IMR-90 (cell line): ENCODE data around the gene AGAP1. TPM values are rescaled to one million over a fixed set of nuclear protein-coding genes. Genes with fewer than 3 reads are reported as not detected.

ENCODE experiments used
- ATAC-seq: fragments of 200-7000 bp; cut with Tn5 transposase; 2 replicates; pipeline ENCODE4 v1.9.1; 2020; ENCODE audit warnings: low read depth, mild to moderate bottlenecking, moderate library complexity
- BruUV-seq: library from RNA; stranded (reverse); fragments of 400-500 nt; replicated peaks from 2 replicates; lab custom pipeline; 2021; lab: Mats Ljungman, UMichigan
- CTCF ChIA-PET: fragments of 300-600 bp; formaldehyde crosslinking; extraction: SDS; loops from one replicate; lab custom pipeline; 2021; ENCODE audit warnings: antibody characterized with exemption; lab: Yijun Ruan, JAX
- POLR2A ChIA-PET: fragments of 300-600 bp; sonication (Branson Sonifier 250); formaldehyde crosslinking; loops from one replicate; lab custom pipeline; 2022; ENCODE audit warnings: antibody characterized with exemption; ENCODE audit not compliant: unreplicated experiment; lab: Charles Lee
- DNase-seq: peaks from one replicate; pipeline ENCODE4 v3.0.0; 2013
- H2AFZ ChIP-seq: replicated peaks from 2 replicates; pipeline ENCODE3; 2013; ENCODE audit warnings: low read length, mild to moderate bottlenecking; ENCODE audit not compliant: poor library complexity
- H2AK5ac ChIP-seq: 2 replicates; pipeline ENCODE4 v1.6.1; 2013; ENCODE audit warnings: low read depth, low read length, inconsistent platforms
- H2AK9ac ChIP-seq: replicated peaks from 2 replicates; pipeline ENCODE3; 2013; ENCODE audit warnings: mild to moderate bottlenecking, low read depth, low read length, moderate library complexity; ENCODE audit not compliant: poor library complexity
- H2BK120ac ChIP-seq: 2 replicates; pipeline ENCODE4 v1.6.1; 2013; ENCODE audit warnings: low read depth, low read length, inconsistent platforms
- H2BK15ac ChIP-seq: 3 replicates; pipeline ENCODE4 v1.6.1; 2013; ENCODE audit warnings: low read depth, low read length, inconsistent platforms
- H2BK20ac ChIP-seq: 2 replicates; pipeline ENCODE4 v1.6.1; 2013; ENCODE audit warnings: low read depth, mild to moderate bottlenecking, inconsistent platforms, low read length, moderate library complexity
- H2BK5ac ChIP-seq: 2 replicates; pipeline ENCODE4 v1.6.1; 2013; ENCODE audit warnings: mild to moderate bottlenecking, low read depth, low read length, inconsistent platforms; ENCODE audit not compliant: poor library complexity, severe bottlenecking
- H3K14ac ChIP-seq: replicated peaks from 2 replicates; pipeline ENCODE4 v1.6.1; 2013; ENCODE audit warnings: low read depth, low read length, inconsistent platforms
- H3K18ac ChIP-seq: 2 replicates; pipeline ENCODE4 v1.6.1; 2013; ENCODE audit warnings: low read depth, low read length, control low read depth
- H3K23ac ChIP-seq: 2 replicates; pipeline ENCODE4 v1.6.1; 2013; ENCODE audit warnings: low read depth, low read length, inconsistent platforms
- H3K27ac ChIP-seq: 2 replicates; pipeline ENCODE4 v1.5.1; 2013; ENCODE audit warnings: mild to moderate bottlenecking, control low read depth, low read length; ENCODE audit not compliant: insufficient read depth
- H3K27me3 ChIP-seq: 2 replicates; pipeline ENCODE4 v1.6.1; 2013; ENCODE audit warnings: low read length; ENCODE audit not compliant: control insufficient read depth, insufficient read depth
- H3K36me3 ChIP-seq: 2 replicates; pipeline ENCODE4 v1.6.1; 2013; ENCODE audit warnings: low read length, mixed read lengths; ENCODE audit not compliant: control insufficient read depth, insufficient read depth
- H3K4ac ChIP-seq: 2 replicates; pipeline ENCODE4 v1.6.1; 2013; ENCODE audit warnings: low read depth, low read length, inconsistent platforms
- H3K4me1 ChIP-seq: 2 replicates; pipeline ENCODE4 v1.6.1; 2013; ENCODE audit warnings: low read length, mixed read lengths; ENCODE audit not compliant: control insufficient read depth, insufficient read depth
- H3K4me2 ChIP-seq: 2 replicates; pipeline ENCODE4 v1.6.1; 2013; ENCODE audit warnings: low read depth, mild to moderate bottlenecking, control low read depth, low read length, moderate library complexity
- H3K4me3 ChIP-seq: 2 replicates; pipeline ENCODE4 v1.5.1; 2013; ENCODE audit warnings: low read depth, mild to moderate bottlenecking, control low read depth, low read length, moderate library complexity; ENCODE audit not compliant: insufficient read depth
- H3K56ac ChIP-seq: 2 replicates; pipeline ENCODE4 v1.6.1; 2013; ENCODE audit warnings: low read length, inconsistent platforms; ENCODE audit not compliant: insufficient read depth; ENCODE audit errors: extremely low read depth
- H3K79me1 ChIP-seq, 2 experiments: 2 replicates each; pipeline ENCODE4 v1.6.1; 2013; ENCODE audit warnings: low read length in 2 of 2, inconsistent platforms in 1 of 2, low read depth in 1 of 2
- H3K9ac ChIP-seq: 2 replicates; pipeline ENCODE4 v1.6.1; 2013; ENCODE audit warnings: low read depth, low read length, control low read depth
- H3K9me1 ChIP-seq: 2 replicates; pipeline ENCODE4 v1.6.1; 2013; ENCODE audit warnings: low read length, inconsistent platforms; ENCODE audit not compliant: insufficient read depth
- H3K9me3 ChIP-seq: 2 replicates; pipeline ENCODE4 v1.6.1; 2013; ENCODE audit warnings: low read length; ENCODE audit not compliant: control insufficient read depth, insufficient read depth
- H4K20me1 ChIP-seq: 2 replicates; pipeline ENCODE4 v1.6.1; 2013; ENCODE audit warnings: low read length, inconsistent platforms; ENCODE audit not compliant: insufficient read depth
- H4K5ac ChIP-seq: 2 replicates; pipeline ENCODE4 v1.6.1; 2013; ENCODE audit warnings: mild to moderate bottlenecking, low read depth, low read length, control low read depth
- H4K8ac ChIP-seq, 2 experiments: 2 replicates each; pipeline ENCODE4 v1.6.1; 2013; ENCODE audit warnings: low read depth in 2 of 2, low read length in 2 of 2, control low read depth in 1 of 2, inconsistent platforms in 1 of 2
- H4K91ac ChIP-seq: 2 replicates; pipeline ENCODE4 v1.6.1; 2013; ENCODE audit warnings: low read depth, low read length, inconsistent platforms; ENCODE audit not compliant: insufficient read depth
- BHLHE40 ChIP-seq: fragments of 150-350 bp; IDR thresholded peaks from 2 replicates; pipeline ENCODE4 v1.6.1; 2016; ENCODE audit warnings: mild to moderate bottlenecking, low read depth, low read length
- CHD1 ChIP-seq: IDR thresholded peaks from 2 replicates; pipeline ENCODE4 v1.6.1; 2012; ENCODE audit warnings: low read depth, low read length, improper control_type of control experiment
- MAFK ChIP-seq: IDR thresholded peaks from 2 replicates; pipeline ENCODE4 v1.6.1; 2012; ENCODE audit warnings: low read depth, low read length, improper control_type of control experiment
- MXI1 ChIP-seq: IDR thresholded peaks from 2 replicates; pipeline ENCODE4 v1.6.1; 2012; ENCODE audit warnings: low read depth, mild to moderate bottlenecking, low read length, moderate library complexity, borderline replicate concordance
- POLR2A ChIP-seq: IDR thresholded peaks from 2 replicates; pipeline ENCODE4 v1.6.1; 2012; ENCODE audit warnings: mild to moderate bottlenecking, low read depth, low read length
- RAD21 ChIP-seq: IDR thresholded peaks from 2 replicates; pipeline ENCODE4 v1.6.1; 2012; ENCODE audit warnings: low read length, improper control_type of control experiment
- USF2 ChIP-seq: fragments of 150-350 bp; IDR thresholded peaks from 2 replicates; pipeline ENCODE4 v1.6.1; 2017; ENCODE audit warnings: mild to moderate bottlenecking, antibody characterized with exemption, low read length, low read depth
- WGBS, 2 experiments: methylation state at CpG; one replicate each; pipeline versions ENCODE4 v1.1.5 to v1.1.7; 2013; ENCODE audit warnings: missing lambda C conversion rate in 2 of 2; ENCODE audit not compliant: insufficient read length in 1 of 2; ENCODE audit errors: extremely low coverage in 2 of 2; 5-methylcytosine and 5-hydroxymethylcytosine counted together
- dilution Hi-C: fragments of 300-500 bp; cut with HindIII; formaldehyde crosslinking; loops from one replicate; pipeline ENCODE4 v1.14.3; 2018; ENCODE audit warnings: low sequenced_read_pairs; ENCODE audit not compliant: unreplicated experiment
- in situ Hi-C: fragments of 300-500 bp; cut with MboI; formaldehyde crosslinking; loops from 3 replicates; pipeline ENCODE4 v1.14.3; 2019; ENCODE audit warnings: low sequenced_read_pairs, inconsistent platforms, mixed read lengths
- intact Hi-C: fragments of 100-400 bp; cut with micrococcal nuclease; formaldehyde crosslinking; loops from 2 replicates; pipeline ENCODE4 v1.10.0; 2022
- polyA plus RNA-seq, 3 experiments: library from polyadenylated mRNA; depleted of rRNA; stranded (reverse); fragments of >200 nt; gene quantifications; 2 replicates each; pipeline ENCODE4 v1.2.3, GENCODE V29; 2012; ENCODE audit warnings: low replicate concordance in 1 of 3
- total RNA-seq: library from RNA; depleted of rRNA; stranded (reverse); fragments of >200 nt; gene quantifications from 2 replicates; pipeline ENCODE4 v1.2.3, GENCODE V29; 2012
- TF ChIP-seq, protein P1 (sequence below): conservative IDR thresholded peaks from 2 replicates; pipeline ENCODE4 v1.5.1; 2012; ENCODE audit warnings: mild to moderate bottlenecking, low read depth, low read length, improper control_type of control experiment

The AGAP1 gene
- total and polyA plus RNA-seq, 2 of the 4 experiments (the other 2 are of a cell fraction), result 15.1 to 16.4 TPM

GRCh38 chr2:235515364-235515742 lies 21.5 kb downstream of the AGAP1 start:
- Histone ChIP-seq H3K9ac (no peak overlapping the region), H3K56ac (no peak overlapping the region), H4K20me1 (peaks cover 72% of the 10 kb centered on the region), H3K4ac (no peak overlapping the region), H3K4me1 (peaks cover 8% of the 10 kb centered on the region; the same call in 1 of the 2 replicates), H2BK5ac (no peak overlapping the region), H2AFZ (no peak overlapping the region), H2BK20ac (no peak overlapping the region), H4K91ac (no peak overlapping the region), H2AK5ac (no peak overlapping the region), H3K36me3 (no peaks in the 10 kb centered on the region), H3K27me3 (no peaks in the 10 kb centered on the region), H3K4me2 (no peak overlapping the region), H3K23ac (no peak overlapping the region; the same call in 1 of the 2 replicates), H3K9me3 (no peaks in the 10 kb centered on the region), H3K79me1 (peaks cover 42 to 77% of the 10 kb centered on the region in 2 experiments), H3K14ac (no peak overlapping the region), H3K27ac (no peak overlapping the region), H2AK9ac (no peak overlapping the region), H3K18ac (no peak overlapping the region), H3K9me1 (peaks cover 8% of the 10 kb centered on the region), H4K5ac (no peak overlapping the region), H2BK120ac (no peak overlapping the region), H3K4me3 (no peak overlapping the region), H2BK15ac (no peak overlapping the region), H4K8ac (no peak overlapping the region)
- ChIA-PET CTCF (no interaction called here), POLR2A (no interaction called here)
- BruUV-seq, result no TSS peak
- no peak for ATAC-seq
- dilution Hi-C loops, result no loop called here
- TF ChIP-seq POLR2A (no peak), MAFK (no peak), RAD21 (no peak), USF2 (no peak), MXI1 (no peak), BHLHE40 (no peak), CHD1 (no peak)
- TF ChIP-seq, protein P1, sequence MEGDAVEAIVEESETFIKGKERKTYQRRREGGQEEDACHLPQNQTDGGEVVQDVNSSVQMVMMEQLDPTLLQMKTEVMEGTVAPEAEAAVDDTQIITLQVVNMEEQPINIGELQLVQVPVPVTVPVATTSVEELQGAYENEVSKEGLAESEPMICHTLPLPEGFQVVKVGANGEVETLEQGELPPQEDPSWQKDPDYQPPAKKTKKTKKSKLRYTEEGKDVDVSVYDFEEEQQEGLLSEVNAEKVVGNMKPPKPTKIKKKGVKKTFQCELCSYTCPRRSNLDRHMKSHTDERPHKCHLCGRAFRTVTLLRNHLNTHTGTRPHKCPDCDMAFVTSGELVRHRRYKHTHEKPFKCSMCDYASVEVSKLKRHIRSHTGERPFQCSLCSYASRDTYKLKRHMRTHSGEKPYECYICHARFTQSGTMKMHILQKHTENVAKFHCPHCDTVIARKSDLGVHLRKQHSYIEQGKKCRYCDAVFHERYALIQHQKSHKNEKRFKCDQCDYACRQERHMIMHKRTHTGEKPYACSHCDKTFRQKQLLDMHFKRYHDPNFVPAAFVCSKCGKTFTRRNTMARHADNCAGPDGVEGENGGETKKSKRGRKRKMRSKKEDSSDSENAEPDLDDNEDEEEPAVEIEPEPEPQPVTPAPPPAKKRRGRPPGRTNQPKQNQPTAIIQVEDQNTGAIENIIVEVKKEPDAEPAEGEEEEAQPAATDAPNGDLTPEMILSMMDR, result no peak
- WGBS, 2 experiments, result 88% methylated on average over 5 of the region's 7 CpGs; no CpG with 5 or more reads in 1 of the 2 experiments
- intact Hi-C loops, result no loop called here
- DNase-seq, result no peak
- in situ Hi-C loops, result no loop called here
